GM18873 (cell line): ENCODE results near the gene KYNU.
"Not testable (repeated sequence)": the region's sequence is repeated elsewhere in the genome, so short reads cannot be mapped to it uniquely, and the experiment has no call there.

Source experiments
- ATAC-seq: cut with Tn5 transposase; IDR thresholded peaks from one replicate; pipeline ENCODE4 v1.9.1; 2021; ENCODE audit warnings: mild to moderate bottlenecking, moderate library complexity, moderate number of reproducible peaks; ENCODE audit not compliant: unreplicated experiment, low FRiP score

Gene KYNU

DNA sequence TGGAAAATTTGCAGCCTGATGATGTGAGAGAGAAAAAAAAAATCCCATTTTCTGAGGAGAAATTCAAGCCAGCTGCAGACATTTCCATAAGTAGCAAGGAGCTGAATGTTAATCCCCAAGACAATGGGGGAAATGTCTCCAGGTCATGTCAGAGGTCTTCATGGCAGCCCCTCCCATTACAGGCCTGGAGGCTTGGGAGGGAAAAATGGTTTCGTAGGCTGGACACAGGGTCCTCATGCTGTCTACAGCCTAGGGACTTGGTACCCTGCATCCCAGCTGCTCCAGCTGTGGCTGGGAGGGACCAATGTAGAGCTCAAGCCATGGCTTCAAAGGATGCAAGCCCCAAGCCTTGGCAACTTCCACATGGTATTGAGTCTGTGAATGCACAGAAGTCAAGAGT, 198.2 kb downstream of the KYNU start:
- no peak for ATAC-seq

DNA sequence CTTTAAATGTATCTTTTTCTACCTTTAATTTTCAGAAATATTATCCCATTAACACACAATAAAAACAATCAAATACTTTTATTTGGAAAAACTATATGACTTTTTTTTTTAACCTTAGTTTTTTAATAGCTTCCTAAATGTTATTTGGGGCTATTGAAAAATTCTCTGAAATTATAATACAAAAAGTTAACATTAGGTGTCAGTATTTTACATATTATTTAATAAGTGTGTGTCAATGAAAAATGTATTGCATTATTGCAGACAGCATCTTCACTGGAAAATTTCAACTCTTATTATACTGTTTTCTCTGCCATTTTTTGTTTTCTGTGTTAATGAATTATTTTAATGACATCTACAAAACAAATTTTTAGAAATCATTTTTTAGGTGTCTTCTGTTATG, 200.6 kb downstream of the KYNU start:
- ATAC-seq, result no peak

DNA sequence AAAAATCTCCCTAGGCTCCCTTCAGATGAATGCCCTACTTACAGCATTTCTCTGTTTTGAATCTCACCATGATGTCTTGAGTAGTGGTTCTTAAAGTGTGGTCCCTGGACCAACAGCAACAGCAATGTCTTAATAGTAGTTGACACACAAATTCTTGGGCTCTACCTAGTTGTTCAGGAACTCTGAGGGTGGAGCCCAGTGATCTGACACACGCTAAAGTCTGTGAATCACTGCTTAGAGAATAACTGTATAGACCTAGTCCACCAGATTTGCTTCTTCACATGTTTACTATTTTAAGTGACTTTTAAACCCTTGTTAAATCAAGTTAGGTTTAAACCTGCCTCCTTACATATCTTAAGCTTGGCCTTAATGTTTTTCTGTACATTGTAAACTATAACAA, 204.2 kb downstream of the KYNU start:
- no peak for ATAC-seq

DNA sequence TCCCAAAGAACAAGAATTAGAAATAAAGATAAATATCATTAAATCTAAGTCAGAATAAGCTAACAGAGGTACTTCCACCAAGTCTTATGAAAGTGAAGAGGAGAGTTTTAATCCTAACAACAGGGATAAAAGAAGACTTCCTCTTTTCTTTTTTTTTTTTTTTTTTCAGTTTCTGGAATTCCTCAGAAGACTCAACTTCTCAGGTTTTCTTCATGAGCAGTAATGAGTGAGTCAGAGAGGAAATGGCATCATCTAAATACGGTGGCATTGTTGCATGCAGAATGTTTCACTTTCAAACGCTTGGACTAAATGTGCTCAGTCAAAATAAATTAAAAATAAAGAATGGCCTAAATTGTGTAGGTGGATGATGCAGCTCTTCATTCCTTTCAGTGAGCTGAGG, 206.2 kb downstream of the KYNU start:
- ATAC-seq, result no peak

DNA sequence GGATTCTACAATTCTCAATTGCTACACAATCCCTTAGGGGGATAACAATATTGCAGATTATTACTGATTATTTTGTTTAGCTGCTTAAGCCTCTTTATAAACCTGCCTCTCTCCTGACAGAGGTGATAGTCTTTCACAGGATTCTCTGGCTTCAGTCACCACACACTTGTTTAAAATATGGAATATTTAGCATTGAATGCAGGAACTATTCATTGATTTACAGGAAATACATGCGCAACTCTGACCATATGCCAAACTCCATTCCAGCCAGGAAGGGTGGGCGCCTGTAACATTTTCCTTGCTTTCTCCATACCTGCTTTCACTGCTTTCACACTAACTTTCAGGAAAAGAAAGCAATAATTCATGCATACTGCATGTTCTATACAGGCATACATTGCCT, 207.0 kb downstream of the KYNU start:
- no peak for ATAC-seq

DNA sequence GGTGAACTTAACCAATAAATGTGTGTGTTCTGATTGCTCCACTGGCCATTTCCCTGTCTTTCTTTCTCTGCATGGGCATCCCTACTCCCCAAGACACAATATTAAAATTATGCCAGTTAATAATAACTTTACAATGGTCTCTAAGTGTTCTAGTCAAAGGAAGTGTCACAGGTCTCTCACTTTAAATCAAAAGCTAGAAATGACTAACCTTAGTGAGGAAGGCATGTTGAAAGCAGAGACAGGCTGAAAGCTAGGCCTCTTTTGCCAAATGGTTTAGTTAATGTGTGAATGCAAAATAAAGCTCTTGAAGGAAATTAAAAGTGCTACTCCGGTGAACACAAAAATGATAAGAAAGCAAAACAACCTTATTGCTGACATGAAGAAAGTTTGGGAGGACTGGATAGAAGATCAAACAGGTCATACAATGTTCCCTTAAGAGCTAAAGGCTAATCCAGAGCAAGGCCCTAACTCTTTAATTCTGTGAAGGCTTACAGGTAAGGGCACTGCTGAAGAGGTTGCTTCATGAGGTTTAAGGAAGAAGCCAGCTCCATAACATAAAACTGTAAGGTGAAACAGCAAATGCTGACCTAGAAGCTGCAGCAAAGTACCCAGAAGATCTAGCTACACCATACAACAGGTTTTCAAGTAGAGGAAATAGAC, 207.8 kb downstream of the KYNU start:
- ATAC-seq, result peak; percentile 79

DNA sequence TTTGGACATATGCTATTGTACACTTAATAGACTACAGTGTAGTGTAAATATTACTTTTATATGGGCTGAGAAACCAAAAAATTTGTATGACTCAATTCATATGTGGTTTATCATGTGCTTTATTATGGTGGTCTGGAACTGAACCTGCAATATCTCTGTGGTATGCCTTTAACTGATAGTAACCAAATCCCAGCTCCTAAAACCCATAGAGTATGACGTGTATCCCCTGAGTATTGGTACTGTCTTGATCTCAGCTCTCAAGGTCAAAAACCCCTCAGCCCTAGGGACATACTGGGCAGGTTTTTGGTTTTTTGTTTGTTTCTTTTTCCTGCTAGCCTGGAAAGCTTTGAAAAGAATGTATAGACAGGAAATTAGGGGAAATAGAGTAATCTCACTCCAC, 209.6 kb downstream of the KYNU start:
- no peak for ATAC-seq

DNA sequence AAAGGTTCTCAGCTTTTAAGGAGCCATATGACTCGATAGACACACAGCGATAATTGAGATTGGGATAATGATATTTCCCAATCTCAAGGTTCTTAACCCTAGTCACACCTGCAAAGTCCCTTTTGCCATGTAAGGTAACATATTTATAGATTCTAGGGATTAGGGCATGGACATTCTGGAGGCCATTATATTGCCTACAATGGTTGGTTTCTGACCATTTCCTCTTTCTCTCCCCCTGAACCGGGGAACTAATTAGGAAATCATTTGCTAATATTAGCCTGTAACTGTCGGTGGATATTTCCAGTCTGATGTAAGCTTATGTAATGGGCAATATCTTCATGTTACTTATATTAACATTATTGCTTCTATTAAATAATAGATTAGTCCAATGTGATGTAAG, 210.9 kb downstream of the KYNU start:
- ATAC-seq, result no peak

DNA sequence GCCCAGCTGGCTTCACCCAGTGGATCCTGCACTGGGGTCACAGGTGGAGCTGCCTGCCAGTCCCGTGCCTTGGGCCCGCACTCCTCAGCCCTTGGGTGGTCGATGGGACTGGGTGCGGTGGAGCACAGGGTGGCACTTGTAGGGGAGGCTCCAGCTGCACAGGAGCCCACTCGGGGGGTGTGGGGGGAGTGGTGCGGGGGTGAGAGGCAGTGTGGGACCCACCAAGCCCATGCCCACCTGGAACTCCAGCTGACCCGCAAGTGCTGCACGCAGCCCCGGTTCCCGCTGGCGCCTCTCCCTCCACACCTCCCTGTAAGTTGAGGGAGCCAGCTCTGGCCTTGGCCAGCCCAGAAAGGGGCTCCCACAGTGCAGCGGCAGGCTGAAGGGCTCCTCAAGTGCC, 212.1 kb downstream of the KYNU start:
- not testable (repeated sequence) for ATAC-seq
